ENCODE results near the gene RABGAP1L.
"Not testable (repeated sequence)": the region's sequence is repeated elsewhere in the genome, so short reads cannot be mapped to it uniquely, and the experiment has no call there.

The RABGAP1L gene

GRCh38 chr1:174297351-174297750 lies 138.0 kb downstream of the RABGAP1L start:
- no peak for DNase-seq (ENCODE audit: low read depth)

DNA sequence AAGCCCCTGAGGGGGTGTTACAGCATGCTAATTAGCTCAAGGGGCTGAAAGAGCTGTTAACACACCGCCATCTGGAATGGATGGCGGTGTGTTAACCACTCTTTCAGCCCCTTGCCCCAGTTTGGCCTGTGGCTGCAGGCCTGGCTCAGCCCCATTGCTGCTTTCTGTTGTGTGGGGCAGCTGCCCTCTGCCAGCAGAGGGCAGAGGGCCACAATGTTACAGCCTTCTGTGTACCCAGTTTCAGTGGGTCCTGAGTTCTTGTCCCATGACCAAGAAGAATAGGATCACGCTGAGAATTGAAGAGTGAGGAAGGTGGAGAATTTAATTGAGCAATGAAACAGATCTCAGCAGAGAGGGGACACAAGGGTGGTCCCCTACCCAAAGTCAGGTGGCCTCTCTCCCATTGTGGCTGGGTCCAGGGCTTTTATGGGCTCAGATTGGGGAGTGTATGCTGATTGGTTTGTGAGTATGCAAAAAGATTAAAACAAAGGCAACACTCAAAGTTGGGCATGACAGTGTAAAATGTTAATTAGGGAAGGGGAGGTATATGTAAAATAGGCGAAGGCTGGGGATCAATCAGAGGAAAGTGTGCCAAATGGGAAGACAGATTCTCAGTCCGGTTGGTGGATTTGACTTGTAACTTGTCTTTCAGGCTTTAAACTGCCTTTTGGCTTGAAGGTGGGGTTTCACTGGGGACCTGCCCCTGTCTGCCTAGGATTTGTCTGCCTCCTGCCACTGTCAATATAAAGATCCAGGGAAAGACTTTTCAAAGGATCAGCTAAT lies 142.2 kb downstream of the RABGAP1L start:
- no peak for DNase-seq (ENCODE audit: low read depth)

- DNase-seq (ENCODE audit: low read depth), result no peak
These were observed 149.3 kb downstream of the RABGAP1L start for GRCh38 chr1:174308604-174309003.

- DNase-seq (ENCODE audit: low read depth), result no peak
These were observed 150.2 kb downstream of the RABGAP1L start for GRCh38 chr1:174309490-174309889.

DNA sequence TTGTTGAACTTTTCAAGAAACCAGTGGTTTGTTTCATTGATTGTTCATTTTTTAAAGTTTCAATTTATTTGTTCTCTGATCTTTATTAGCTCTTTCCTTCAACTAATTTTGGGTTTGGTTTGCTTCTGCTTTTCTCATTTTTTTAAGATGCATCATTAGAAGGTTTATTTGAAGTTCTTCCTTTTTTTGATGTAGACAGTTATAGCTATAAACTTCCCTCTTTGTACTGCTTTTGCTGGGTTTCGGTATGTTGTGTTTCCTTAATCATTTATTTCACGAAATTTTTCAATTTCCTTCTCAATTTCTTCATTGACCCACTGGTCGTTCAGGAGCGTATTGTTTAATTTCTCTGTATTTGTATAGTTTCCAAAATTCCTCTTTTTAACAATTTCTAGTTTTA lies 155.1 kb downstream of the RABGAP1L start:
- no peak for DNase-seq (ENCODE audit: low read depth)

DNA sequence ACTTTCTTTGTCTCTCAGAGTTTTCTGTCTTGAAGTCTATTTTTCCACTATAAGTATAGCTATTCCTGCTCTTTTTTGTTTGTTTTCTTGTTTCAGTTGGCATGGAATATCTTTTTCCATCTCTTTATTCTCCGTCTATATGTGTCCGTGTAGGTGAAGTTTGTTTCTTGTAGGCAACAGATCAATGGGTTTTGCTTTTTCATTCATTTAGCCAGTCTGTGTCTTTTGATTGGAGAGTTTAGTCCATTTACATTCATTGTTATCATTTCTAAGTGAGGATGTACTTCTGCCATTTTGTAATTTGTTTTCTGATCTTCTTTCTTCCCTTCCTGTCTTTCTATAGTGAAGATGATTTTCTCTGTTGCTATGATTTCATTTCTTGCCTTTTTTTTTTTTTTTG lies 155.9 kb downstream of the RABGAP1L start:
- no peak for DNase-seq (ENCODE audit: low read depth)

- not testable (repeated sequence) for DNase-seq (ENCODE audit: low read depth)
These were observed 161.6 kb downstream of the RABGAP1L start for GRCh38 chr1:174320897-174321296.

GRCh38 chr1:174322202-174322862 lies 163.0 kb downstream of the RABGAP1L start:
- DNase-seq (ENCODE audit: low read depth), result no peak

- no peak for DNase-seq (ENCODE audit: low read depth)
These were observed 165.2 kb downstream of the RABGAP1L start for GRCh38 chr1:174324493-174324892.

- DNase-seq (ENCODE audit: low read depth), result no peak
These were observed 165.6 kb downstream of the RABGAP1L start for GRCh38 chr1:174324939-174325338.

- DNase-seq (ENCODE audit: low read depth), result no peak
These were observed 167.0 kb downstream of the RABGAP1L start for GRCh38 chr1:174326278-174326677.

DNA sequence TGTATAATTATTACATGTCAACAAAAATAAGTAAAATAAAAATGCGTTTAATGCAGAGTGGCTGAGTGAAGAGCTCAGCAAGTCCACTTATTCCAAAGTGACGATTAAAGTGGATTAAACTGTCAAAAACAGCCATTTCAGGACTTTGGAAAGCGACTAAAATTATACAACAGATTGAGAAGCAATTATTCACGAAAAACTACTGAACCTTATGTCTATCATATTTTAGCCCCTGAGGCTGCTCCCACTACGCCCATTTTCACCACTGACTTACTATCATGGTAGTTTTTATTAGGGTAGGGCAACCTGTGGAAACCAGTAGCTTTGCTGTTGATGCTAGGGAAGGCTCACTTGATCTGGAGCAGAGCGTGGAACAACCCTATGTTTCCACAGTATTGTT lies 174.1 kb downstream of the RABGAP1L start:
- no peak for DNase-seq (ENCODE audit: low read depth)

- DNase-seq (ENCODE audit: low read depth), result no peak
These were observed 177.8 kb downstream of the RABGAP1L start for GRCh38 chr1:174337000-174337681.

DNA sequence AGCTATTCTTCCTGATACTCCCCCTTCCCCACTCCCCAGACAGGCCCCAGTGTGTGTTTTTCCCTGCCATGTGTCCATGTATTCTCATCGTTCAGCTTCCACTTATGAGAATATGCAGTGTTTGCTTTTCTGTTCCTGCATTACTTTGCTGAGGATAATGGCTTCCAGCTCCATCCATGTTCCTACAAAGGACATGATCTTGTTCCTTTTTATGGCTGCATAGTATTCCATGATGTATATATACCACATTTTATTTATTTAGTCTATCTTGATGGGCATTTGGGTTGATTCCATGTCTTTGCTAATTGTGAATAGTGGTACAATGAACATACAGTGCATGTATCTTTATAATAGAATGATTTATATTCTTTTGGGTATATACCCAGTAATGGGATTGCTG lies 181.1 kb downstream of the RABGAP1L start:
- DNase-seq (ENCODE audit: low read depth), result not testable (repeated sequence)

DNA sequence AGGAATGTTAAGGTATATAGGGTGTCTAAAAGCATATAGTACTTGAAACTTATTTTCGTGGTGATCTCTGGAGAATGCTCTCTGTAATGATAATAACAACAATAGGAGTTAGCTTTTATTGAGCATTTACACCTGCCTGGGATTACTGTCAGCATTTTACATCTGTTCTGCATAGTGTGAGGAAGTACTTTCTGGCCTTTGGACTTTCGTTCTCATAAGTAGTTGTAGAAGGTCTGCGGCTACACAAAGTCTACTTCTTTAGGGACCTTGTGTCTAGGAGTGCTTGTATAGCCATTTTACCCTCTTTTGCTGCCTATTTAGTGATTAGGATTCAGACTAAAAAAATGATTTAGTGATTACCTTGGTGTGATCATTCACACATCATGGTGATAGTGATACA lies 184.8 kb downstream of the RABGAP1L start:
- DNase-seq (ENCODE audit: low read depth), result no peak

- no peak for DNase-seq (ENCODE audit: low read depth)
These were observed 192.8 kb downstream of the RABGAP1L start for GRCh38 chr1:174352117-174352516.

GRCh38 chr1:174352883-174353608 lies 193.7 kb downstream of the RABGAP1L start:
- DNase-seq (ENCODE audit: low read depth), result no peak

- DNase-seq (ENCODE audit: low read depth), result no peak
These were observed 199.0 kb downstream of the RABGAP1L start for GRCh38 chr1:174358344-174358743.

- DNase-seq (ENCODE audit: low read depth), result no peak
These were observed 199.6 kb downstream of the RABGAP1L start for GRCh38 chr1:174358786-174359453.

DNA sequence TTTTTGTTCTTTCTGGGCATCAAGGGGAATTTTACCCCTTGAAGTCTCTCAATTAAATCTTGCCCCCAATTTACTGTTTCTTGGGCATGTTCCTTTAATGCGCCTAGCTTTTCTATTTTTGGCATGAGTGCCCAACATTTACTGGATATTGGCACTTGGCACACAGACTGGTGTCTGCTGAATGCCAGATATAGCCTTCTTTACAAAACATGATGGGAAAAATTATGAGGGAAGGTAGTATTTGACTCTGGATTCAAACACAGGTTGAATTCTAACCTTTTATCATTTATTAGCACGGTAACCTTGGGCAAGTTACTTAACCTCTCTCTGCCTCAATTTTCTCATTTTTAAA lies 200.1 kb downstream of the RABGAP1L start:
- no peak for DNase-seq (ENCODE audit: low read depth)

DNA sequence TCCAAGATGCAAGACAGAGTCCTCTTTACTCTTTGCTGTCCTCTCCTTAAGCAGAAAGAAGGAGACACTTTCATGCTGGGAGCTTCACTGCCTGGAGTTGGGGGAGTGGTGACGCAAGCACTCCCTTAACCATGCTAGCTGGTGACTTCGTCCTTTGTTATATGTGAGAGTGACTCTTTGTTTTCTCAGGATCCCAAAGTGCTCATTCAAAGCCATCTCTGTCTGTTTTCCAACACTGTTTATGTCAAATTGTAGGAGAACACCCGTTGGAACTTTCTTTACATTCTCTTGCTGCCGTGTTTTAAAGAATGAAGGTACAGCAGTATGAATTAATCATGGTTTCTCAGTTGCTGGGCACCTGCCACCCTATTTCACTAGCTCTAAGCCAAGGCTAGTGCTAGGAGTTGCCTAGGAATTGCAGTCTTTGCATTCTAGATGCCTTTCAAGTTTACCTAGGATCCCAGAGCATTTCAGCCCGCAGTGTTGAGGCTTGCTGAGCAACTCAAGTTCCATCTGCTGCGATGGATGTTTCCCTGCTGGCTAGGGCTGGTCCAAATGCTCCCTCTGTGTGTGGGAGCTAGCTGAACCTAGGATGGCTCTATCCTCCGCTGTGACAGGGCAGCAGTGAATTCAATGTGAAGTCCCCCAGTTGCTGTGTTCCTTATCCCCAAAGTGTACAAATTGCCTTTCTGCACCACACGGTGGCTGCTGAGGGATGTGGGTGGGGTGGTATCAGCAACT lies 205.8 kb downstream of the RABGAP1L start:
- no peak for DNase-seq (ENCODE audit: low read depth)

Measured in activated gamma-delta T cell treated with anti-CD3 and anti-CD28 coated beads, Interleukin-2, amount 50 U/mL, for 16 hours (primary cell).